Gastroesophageal sphincter (tissue), 3 donors: Measurements from ENCODE around the gene MYRIP.

ENCODE experiments used
- EP300 ChIP-seq: sonication (generic); formaldehyde crosslinking; IDR thresholded peaks from one replicate; pipeline ENCODE4 v1.6.1; 2017; ENCODE audit warnings: antibody characterized with exemption, mild to moderate bottlenecking
- TF ChIP-seq, protein P1 (sequence below), 4 experiments: fragments of 200-600 bp in 2 of 4; fragments of 450-650 bp in 2 of 4; sonication (generic) in 1 of 4; IDR thresholded peaks; one replicate each; pipeline ENCODE4 v1.5.1; 2017 to 2019; ENCODE audit warnings: antibody characterized with exemption in 4 of 4, mild to moderate bottlenecking in 2 of 4, moderate library complexity in 2 of 4

DNA sequence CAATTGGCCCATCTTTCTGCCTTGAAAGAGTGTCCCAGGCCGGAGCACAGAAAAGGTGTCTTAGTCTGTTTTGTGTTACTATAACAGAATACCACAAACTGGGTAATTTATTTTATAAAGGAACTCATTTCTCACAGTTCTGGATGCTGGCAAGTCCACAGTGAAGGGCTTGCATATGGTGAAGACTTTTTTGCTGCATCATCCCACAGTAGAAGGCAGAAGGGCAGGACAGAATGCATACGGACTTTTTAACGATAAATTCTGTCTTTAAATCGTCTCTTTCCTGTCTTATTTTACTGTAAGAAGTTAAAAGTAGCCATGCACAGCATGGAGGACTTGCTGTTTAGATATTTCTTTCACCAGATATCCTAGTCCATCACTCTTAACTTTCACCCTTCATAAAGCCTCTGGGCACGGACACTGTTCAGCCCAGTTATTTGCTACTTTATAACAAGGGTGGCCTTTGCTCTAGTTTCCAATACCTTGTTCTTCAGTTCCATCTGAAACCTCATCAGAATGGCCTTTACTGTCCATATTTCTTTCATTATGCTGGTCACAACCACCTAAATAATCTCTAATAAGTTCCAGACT, 489.8 kb downstream of the MYRIP start:
- no peak for TF ChIP-seq EP300
- TF ChIP-seq, protein P1, sequence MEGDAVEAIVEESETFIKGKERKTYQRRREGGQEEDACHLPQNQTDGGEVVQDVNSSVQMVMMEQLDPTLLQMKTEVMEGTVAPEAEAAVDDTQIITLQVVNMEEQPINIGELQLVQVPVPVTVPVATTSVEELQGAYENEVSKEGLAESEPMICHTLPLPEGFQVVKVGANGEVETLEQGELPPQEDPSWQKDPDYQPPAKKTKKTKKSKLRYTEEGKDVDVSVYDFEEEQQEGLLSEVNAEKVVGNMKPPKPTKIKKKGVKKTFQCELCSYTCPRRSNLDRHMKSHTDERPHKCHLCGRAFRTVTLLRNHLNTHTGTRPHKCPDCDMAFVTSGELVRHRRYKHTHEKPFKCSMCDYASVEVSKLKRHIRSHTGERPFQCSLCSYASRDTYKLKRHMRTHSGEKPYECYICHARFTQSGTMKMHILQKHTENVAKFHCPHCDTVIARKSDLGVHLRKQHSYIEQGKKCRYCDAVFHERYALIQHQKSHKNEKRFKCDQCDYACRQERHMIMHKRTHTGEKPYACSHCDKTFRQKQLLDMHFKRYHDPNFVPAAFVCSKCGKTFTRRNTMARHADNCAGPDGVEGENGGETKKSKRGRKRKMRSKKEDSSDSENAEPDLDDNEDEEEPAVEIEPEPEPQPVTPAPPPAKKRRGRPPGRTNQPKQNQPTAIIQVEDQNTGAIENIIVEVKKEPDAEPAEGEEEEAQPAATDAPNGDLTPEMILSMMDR (IDR thresholded peaks at IDR 0.05): no peak
